Skeletal muscle tissue (tissue), 4 donors: ENCODE data around the gene ART4. TPM values are rescaled to one million over a fixed set of nuclear protein-coding genes. Genes with fewer than 3 reads are reported as not detected.

Experiments
- H3K27ac ChIP-seq: one replicate; pipeline ENCODE4 v1.7.0; 2013; ENCODE audit warnings: mild to moderate bottlenecking, low read depth, low read length, inconsistent platforms
- H3K27me3 ChIP-seq, 3 donors: one replicate each; pipeline ENCODE4 v1.7.0; 2013; ENCODE audit warnings: low read length in 3 of 3; ENCODE audit not compliant: control insufficient read depth in 3 of 3, insufficient read depth in 3 of 3
- H3K36me3 ChIP-seq, 3 donors: one replicate each; pipeline ENCODE4 v1.7.0; 2013; ENCODE audit warnings: low read length in 3 of 3; ENCODE audit not compliant: control insufficient read depth in 3 of 3, insufficient read depth in 3 of 3
- H3K4me1 ChIP-seq, 3 donors: one replicate each; pipeline ENCODE4 v1.7.0; 2013; ENCODE audit warnings: low read length in 3 of 3, mild to moderate bottlenecking in 3 of 3; ENCODE audit not compliant: control insufficient read depth in 3 of 3, insufficient read depth in 3 of 3
- H3K4me3 ChIP-seq, 3 donors: one replicate each; pipeline ENCODE4 v1.7.0; 2013; ENCODE audit warnings: low read length in 3 of 3
- H3K9ac ChIP-seq, 3 donors: one replicate each; pipeline ENCODE4 v1.7.0; 2013; ENCODE audit warnings: low read length in 3 of 3, mild to moderate bottlenecking in 3 of 3, moderate library complexity in 2 of 3, low read depth in 1 of 3
- H3K9me3 ChIP-seq, 3 donors: one replicate each; pipeline ENCODE4 v1.7.0; 2013; ENCODE audit warnings: low read length in 3 of 3; ENCODE audit not compliant: control insufficient read depth in 3 of 3
- total RNA-seq: library from RNA; depleted of rRNA; stranded (reverse); fragments of >200 nt; gene quantifications from one replicate; pipeline ENCODE4 v1.2.3, GENCODE V29; 2014
- donor health status: Osteomylitis.

ART4 gene
- total RNA-seq, 1 donor from 2014 or later = not detected

- Histone ChIP-seq H3K4me1 (peaks cover 7 to 11% (median 8%) of the 10 kb centered on the region in 3 donors), H3K9me3 (no peaks in the 10 kb centered on the region), H3K4me3 (no peak overlapping the region), H3K27me3 (no peaks in the 10 kb centered on the region), H3K27ac (no peak overlapping the region), H3K36me3 (no peaks in the 10 kb centered on the region), H3K9ac (no peak overlapping the region)
Measured at GRCh38 chr12:14840616-14841015, 2.7 kb downstream of the ART4 start.

- no peak overlapping the region for H3K4me3 ChIP-seq
- H3K27ac ChIP-seq = no peak overlapping the region
- H3K36me3 ChIP-seq = no peaks in the 10 kb centered on the region
- no peaks in the 10 kb centered on the region for H3K27me3 ChIP-seq
- peaks cover 7 to 8% (median 7%) of the 10 kb centered on the region in 3 donors for H3K4me1 ChIP-seq
- H3K9ac ChIP-seq = no peak overlapping the region
- H3K9me3 ChIP-seq = no peaks in the 10 kb centered on the region
Measured at GRCh38 chr12:14839262-14839661, 4.1 kb downstream of the ART4 start.

GRCh38 chr12:14836336-14837210, 6.8 kb downstream of the ART4 start:
- Histone ChIP-seq H3K4me3 (no peak overlapping the region), H3K9me3 (no peaks in the 10 kb centered on the region), H3K27ac (no peak overlapping the region), H3K4me1 (peaks cover 3 to 5% (median 4%) of the 10 kb centered on the region in 3 donors), H3K27me3 (no peaks in the 10 kb centered on the region), H3K36me3 (no peaks in the 10 kb centered on the region), H3K9ac (no peak overlapping the region)

- Histone ChIP-seq H3K36me3 (no peaks in the 10 kb centered on the region), H3K27me3 (no peaks in the 10 kb centered on the region), H3K9me3 (no peaks in the 10 kb centered on the region), H3K4me3 (no peak overlapping the region), H3K9ac (no peak overlapping the region), H3K4me1 (peaks cover 0 to 4% (median 0%) of the 10 kb centered on the region in 3 donors), H3K27ac (no peak overlapping the region)
Measured at GRCh38 chr12:14834509-14834908, 8.8 kb downstream of the ART4 start.

GRCh38 chr12:14833952-14834351, 9.4 kb downstream of the ART4 start:
- Histone ChIP-seq H3K27ac (no peak overlapping the region), H3K4me3 (no peak overlapping the region), H3K9ac (no peak overlapping the region), H3K4me1 (peaks cover 0 to 4% (median 0%) of the 10 kb centered on the region in 3 donors), H3K36me3 (no peaks in the 10 kb centered on the region), H3K27me3 (no peaks in the 10 kb centered on the region), H3K9me3 (no peaks in the 10 kb centered on the region)

- Histone ChIP-seq H3K27ac (no peak overlapping the region), H3K36me3 (no peaks in the 10 kb centered on the region), H3K4me1 (peaks cover 0 to 4% (median 0%) of the 10 kb centered on the region in 3 donors), H3K27me3 (no peaks in the 10 kb centered on the region), H3K9ac (no peak overlapping the region), H3K9me3 (no peaks in the 10 kb centered on the region), H3K4me3 (no peak overlapping the region)
Measured at GRCh38 chr12:14833336-14833735, 10.0 kb downstream of the ART4 start.

GRCh38 chr12:14828892-14829291, 14.4 kb downstream of the ART4 start:
- H3K9me3 ChIP-seq = no peaks in the 10 kb centered on the region
- H3K9ac ChIP-seq = no peak overlapping the region
- no peak overlapping the region for H3K4me3 ChIP-seq
- H3K27ac ChIP-seq = no peak overlapping the region
- H3K4me1 ChIP-seq = no peaks in the 10 kb centered on the region
- H3K27me3 ChIP-seq = no peaks in the 10 kb centered on the region
- H3K36me3 ChIP-seq = no peaks in the 10 kb centered on the region

GRCh38 chr12:14827043-14827442, 16.3 kb downstream of the ART4 start:
- Histone ChIP-seq H3K27me3 (no peaks in the 10 kb centered on the region), H3K9ac (no peak overlapping the region), H3K27ac (peak overlapping the region; percentile 1), H3K4me3 (no peak overlapping the region), H3K9me3 (no peaks in the 10 kb centered on the region), H3K36me3 (no peaks in the 10 kb centered on the region), H3K4me1 (no peaks in the 10 kb centered on the region)

GRCh38 chr12:14826491-14826890, 16.8 kb downstream of the ART4 start:
- no peaks in the 10 kb centered on the region for H3K36me3 ChIP-seq
- H3K27me3 ChIP-seq = no peaks in the 10 kb centered on the region
- no peaks in the 10 kb centered on the region for H3K4me1 ChIP-seq
- H3K4me3 ChIP-seq = no peak overlapping the region
- H3K9ac ChIP-seq = no peak overlapping the region
- H3K27ac ChIP-seq = peak overlapping the region; percentile 1
- H3K9me3 ChIP-seq = no peaks in the 10 kb centered on the region

GRCh38 chr12:14825256-14825655, 18.1 kb downstream of the ART4 start:
- H3K36me3 ChIP-seq = no peaks in the 10 kb centered on the region
- H3K27me3 ChIP-seq = no peaks in the 10 kb centered on the region
- no peaks in the 10 kb centered on the region for H3K9me3 ChIP-seq
- no peak overlapping the region for H3K27ac ChIP-seq
- no peak overlapping the region for H3K9ac ChIP-seq
- no peaks in the 10 kb centered on the region for H3K4me1 ChIP-seq
- no peak overlapping the region for H3K4me3 ChIP-seq
